Keratinocyte (primary cell): ENCODE results near the gene APMAP.
"Not testable (repeated sequence)": the region's sequence is repeated elsewhere in the genome, so short reads cannot be mapped to it uniquely, and the experiment has no call there.

Experiments used
- EZH2 ChIP-seq: IDR thresholded peaks from one replicate; pipeline ENCODE4 v1.6.1; 2012; ENCODE audit warnings: inconsistent platforms, mild to moderate bottlenecking, low read length, moderate library complexity
- TF ChIP-seq, protein P1 (sequence below), 3 experiments: IDR thresholded peaks in 1 of 3; conservative IDR thresholded peaks in 1 of 3; optimal IDR thresholded peaks in 1 of 3; 2 replicates in 2 of 3; 3 replicates in 1 of 3; pipeline versions ENCODE3 to v1.5.1; 2011; ENCODE audit warnings: low read length in 3 of 3, mild to moderate bottlenecking in 3 of 3, moderate library complexity in 2 of 3, control low read depth in 1 of 3, inconsistent platforms in 1 of 3; ENCODE audit not compliant: insufficient read depth in 2 of 3; ENCODE audit errors: extremely low read depth in 1 of 3

DNA sequence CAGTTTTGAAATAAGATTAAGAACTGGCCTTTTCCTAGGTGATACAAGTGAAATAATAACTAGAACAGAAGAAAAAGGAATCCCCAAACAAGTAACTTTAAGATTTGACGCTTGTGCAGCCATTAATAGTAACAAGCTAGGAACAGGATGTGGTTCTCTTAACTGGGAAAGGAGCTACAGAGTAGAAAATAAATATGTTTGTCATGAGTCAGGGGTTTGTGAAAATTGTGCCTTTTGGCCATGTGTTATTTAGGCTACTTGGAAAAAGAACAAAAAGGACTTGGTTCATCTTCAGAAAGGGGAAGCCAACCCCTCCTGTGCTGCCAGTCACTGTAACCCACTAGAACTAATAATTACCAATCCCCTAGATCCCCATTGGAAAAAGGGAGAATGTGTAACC, 60.7 kb downstream of the APMAP start:
- TF ChIP-seq, protein P1, sequence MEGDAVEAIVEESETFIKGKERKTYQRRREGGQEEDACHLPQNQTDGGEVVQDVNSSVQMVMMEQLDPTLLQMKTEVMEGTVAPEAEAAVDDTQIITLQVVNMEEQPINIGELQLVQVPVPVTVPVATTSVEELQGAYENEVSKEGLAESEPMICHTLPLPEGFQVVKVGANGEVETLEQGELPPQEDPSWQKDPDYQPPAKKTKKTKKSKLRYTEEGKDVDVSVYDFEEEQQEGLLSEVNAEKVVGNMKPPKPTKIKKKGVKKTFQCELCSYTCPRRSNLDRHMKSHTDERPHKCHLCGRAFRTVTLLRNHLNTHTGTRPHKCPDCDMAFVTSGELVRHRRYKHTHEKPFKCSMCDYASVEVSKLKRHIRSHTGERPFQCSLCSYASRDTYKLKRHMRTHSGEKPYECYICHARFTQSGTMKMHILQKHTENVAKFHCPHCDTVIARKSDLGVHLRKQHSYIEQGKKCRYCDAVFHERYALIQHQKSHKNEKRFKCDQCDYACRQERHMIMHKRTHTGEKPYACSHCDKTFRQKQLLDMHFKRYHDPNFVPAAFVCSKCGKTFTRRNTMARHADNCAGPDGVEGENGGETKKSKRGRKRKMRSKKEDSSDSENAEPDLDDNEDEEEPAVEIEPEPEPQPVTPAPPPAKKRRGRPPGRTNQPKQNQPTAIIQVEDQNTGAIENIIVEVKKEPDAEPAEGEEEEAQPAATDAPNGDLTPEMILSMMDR (optimal IDR thresholded peaks at IDR 0.05 in 1 of 3, IDR thresholded peaks at IDR 0.05 in 1 of 3, conservative IDR thresholded peaks at IDR 0.05 in 1 of 3; ENCODE audit: extremely low read depth in 1 of 3, insufficient read depth in 2 of 3, low read length in 3 of 3), result not testable (repeated sequence)
- not testable (repeated sequence) for TF ChIP-seq EZH2
